Stimulated activated CD8-positive, alpha-beta memory T cell treated with anti-CD3 and anti-CD28 coated beads, Interleukin-4, amount 100 ng/mL, for 48 hours (primary cell): ENCODE measurements around the gene NOD1.
"Not testable (repeated sequence)": the region's sequence is repeated elsewhere in the genome, so short reads cannot be mapped to it uniquely, and the experiment has no call there.

Experiments used
- DNase-seq: peaks from one replicate; pipeline ENCODE4 v3.0.0-alpha.2; 2020

Gene NOD1

DNA sequence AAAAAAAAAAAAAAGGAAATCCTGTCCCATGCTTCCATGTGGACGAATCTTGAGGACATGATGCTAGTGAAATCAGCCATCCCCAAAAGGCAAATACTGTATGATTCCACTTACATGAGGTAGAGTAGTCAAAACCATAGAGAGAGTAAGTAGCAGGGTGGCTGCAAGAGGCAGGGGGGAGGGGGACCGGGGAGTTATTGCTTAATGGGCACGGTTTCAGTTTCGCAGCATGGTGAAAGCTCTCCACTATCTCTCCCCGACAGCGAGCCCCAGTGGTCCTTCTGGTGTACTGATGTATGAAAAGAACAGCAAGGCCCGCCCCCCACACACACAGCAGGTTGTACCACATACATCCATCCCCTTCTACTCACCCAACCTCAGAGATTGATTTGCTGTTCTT is 32.8 kb downstream of the NOD1 start:
- peak; percentile 74 for DNase-seq

- DNase-seq = no peak
Observed at GRCh38 chr7:30437823-30438574, 40.6 kb downstream of the NOD1 start.

DNA sequence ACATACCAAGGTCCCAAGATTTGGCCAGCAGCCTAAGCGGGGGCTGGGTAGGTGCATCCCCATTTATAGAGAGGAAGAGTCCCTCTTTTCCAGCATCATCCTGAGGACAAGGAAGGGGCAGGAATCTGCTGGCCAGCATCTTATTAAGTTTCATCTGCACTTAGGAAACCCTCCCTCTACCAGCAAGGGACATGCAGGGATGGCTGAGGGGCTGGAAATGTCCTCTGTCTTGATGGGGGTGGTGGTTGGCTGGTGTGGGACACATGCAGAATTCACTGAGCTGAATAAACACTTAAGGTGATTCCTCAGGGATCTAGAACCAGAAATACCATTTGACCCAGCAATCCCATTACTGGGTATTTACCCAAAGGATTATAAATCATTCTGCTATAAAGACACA is 42.1 kb downstream of the NOD1 start:
- no peak for DNase-seq

GRCh38 chr7:30436046-30436445 is 42.5 kb downstream of the NOD1 start:
- no peak for DNase-seq

GRCh38 chr7:30434140-30434799 is 44.3 kb downstream of the NOD1 start:
- DNase-seq = no peak

- DNase-seq = no peak
Observed at GRCh38 chr7:30433506-30433905, 45.1 kb downstream of the NOD1 start.

GRCh38 chr7:30433082-30433481 is 45.5 kb downstream of the NOD1 start:
- no peak for DNase-seq

- no peak for DNase-seq
Observed at GRCh38 chr7:30430777-30431176, 47.8 kb downstream of the NOD1 start.

- no peak for DNase-seq
Observed at GRCh38 chr7:30430276-30430675, 48.3 kb downstream of the NOD1 start.

- no peak for DNase-seq
Observed at GRCh38 chr7:30429156-30429530, 49.4 kb downstream of the NOD1 start.

DNA sequence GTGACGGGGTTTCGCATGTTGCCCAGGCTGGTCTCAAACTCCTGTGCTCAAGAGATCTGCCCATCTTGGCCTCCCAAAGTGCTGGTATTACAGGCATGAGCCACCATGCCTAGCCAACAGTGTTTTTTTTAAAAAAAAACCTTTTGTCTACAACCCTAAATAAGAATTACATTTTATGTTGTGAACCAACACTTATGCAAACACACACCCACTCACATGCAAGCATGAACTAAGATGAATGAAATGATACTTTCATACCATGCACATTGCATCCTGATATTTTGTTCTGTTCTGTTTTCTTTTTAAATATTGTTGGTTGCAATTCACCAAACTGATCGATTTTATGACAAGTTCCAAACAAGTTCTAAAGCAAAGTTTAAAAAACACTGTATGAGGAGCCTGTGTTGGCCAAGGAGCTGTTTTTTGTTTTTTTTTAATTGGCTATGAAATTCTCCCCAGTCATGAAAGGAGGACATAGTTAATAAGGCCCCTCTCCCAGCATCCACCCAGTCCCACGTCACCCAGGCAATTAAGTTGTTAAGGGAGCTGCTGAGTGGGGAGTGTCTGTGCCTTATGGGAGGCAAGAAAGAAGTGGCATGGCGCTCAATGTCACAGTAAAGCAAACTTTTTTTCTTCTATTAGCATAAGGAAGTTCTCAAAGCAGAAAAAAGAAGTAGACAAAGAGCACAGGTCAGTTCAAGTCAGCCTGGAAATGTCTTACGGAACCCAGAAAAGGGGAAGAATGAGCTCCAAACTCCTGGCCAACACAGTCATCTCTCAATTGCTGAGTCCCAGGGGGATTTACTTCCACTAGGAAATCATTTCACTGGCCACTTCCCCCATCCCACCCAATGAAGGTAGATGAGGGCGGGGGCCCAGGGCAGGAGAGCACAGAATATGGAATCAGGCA is 50.1 kb downstream of the NOD1 start:
- DNase-seq = no peak

DNA sequence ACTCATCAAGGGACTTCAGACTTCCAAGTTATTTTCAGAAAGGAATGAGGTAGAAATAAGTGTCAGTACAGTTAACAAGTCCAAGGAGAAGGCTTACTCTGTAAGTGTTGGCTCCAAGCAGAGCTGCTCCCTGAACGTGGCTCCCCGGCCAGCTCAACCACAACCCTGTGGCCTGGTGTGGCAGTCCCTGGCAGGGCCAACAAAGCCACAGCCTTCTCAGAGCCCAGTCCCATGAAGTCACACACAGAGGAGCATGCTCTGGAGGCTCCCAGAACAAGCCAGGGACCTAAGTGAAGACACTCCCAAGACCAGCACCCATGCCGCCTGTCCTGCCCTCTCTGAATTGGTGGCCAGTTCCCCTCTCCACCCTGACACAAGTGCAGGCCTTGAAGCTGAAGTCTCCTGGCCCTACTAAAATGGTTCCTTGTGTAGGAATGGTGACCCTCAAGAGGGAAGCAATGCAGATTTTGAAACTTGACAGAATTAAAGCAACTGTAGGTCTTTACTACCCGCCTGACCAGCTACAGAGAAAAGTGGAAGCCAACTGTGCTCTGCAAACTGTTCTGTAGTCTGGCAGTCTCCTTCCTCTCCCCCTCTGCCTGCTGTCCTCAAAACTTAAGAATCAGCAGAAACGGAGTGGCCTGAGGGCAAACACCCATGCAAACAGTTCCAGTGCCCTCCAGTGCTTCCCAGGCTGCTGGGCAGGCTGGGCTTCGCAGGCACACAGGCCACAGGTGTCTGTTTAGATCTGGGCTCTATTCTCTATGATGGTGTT is 51.1 kb downstream of the NOD1 start:
- no peak for DNase-seq

- DNase-seq = no peak
Observed at GRCh38 chr7:30424506-30424905, 54.1 kb downstream of the NOD1 start.

GRCh38 chr7:30423788-30424505 is 54.6 kb downstream of the NOD1 start:
- no peak for DNase-seq

DNA sequence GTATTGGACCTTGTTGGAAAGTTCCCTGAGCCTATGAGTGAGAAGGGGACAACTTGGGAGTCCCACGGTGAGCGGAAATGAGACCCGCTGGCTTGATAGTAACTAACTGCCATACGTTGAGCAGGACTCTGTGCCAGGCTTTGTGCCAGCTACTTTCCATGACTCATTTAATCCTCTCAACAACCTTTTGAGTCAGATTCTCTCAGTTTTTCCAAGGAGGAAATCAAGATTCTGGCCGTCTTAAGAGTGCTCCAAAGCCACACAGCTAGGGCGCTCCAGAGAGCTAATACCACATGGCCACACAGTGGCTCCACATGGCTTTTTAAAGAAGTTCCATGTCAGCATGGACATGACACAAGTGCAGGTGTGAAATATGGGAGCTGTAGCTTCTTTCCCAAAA is 55.7 kb downstream of the NOD1 start:
- no peak for DNase-seq

DNA sequence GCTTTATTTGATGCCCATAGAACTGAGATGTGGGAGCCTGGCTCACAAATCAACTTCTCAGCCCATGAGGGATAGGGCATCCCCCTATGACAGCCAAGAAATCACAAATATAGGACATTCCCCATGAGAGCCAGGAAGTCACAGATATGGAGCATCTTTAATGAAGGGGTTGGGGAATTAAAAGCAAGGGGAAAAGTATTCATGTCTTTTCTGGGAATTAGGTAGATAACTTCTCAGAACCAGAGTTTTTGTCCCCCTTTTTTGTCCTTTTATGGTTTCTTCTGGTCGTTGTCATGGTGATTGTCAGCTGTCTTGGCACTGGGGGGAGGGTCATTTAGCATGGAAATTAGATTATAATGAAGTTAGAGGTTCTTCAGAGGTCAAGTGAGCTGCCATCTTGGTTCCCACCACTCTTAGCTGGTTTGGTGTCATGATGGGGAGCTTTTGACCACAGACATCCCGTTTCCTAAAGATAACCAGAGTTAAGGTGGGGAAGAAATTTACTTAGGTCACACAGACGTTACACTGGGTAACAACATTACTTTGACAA is 56.9 kb downstream of the NOD1 start:
- no peak for DNase-seq

DNA sequence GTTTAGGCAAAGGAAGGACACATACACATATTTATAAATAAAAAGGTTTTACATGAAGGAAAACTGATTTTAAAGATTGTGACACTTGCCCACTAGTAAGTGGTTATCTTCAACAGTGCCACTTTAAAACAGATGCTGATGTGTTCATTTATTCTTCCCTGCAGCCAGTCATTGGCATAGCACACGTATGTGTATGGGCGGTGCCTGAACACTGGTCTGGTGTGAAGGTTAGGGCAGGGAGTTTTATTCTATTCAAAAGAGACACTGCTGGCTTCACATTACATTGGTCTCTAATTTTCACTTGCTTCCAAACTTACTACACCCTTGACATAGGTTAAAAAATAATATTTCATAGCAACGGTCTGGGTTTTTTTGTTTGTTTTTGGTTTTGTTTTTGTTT is 57.9 kb downstream of the NOD1 start:
- DNase-seq = no peak

DNA sequence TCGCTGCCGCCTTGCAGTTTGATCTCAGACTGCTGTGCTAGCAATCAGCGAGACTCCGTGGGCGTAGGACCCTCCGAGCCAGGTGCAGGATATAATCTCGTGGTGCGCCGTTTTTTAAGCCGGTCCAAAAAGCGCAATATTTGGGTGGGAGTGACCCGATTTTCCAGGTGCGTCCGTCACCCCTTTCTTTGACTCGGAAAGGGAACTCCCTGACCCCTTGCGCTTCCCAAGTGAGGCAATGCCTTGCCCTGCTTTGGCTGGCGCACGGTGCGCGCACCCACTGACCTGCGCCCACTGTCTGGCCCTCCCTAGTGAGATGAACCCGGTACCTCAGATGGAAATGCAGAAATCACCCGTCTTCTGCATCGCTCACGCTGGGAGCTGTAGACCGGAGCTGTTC is 58.5 kb downstream of the NOD1 start:
- not testable (repeated sequence) for DNase-seq

GRCh38 chr7:30413864-30414263 is 64.7 kb downstream of the NOD1 start:
- no peak for DNase-seq

- DNase-seq = no peak
Observed at GRCh38 chr7:30412782-30413504, 65.6 kb downstream of the NOD1 start.

- DNase-seq = no peak
Observed at GRCh38 chr7:30411897-30412296, 66.7 kb downstream of the NOD1 start.
